ENCODE measurements around the gene MAN1C1.
"Not testable (repeated sequence)": the region's sequence is repeated elsewhere in the genome, so short reads cannot be mapped to it uniquely, and the experiment has no call there.

Gene MAN1C1

GRCh38 chr1:25629836-25630235, 13.2 kb downstream of the MAN1C1 start:
- TF ChIP-seq CTCF (IDR thresholded peaks at IDR 0.05; ENCODE audit: borderline replicate concordance, insufficient read depth, low read depth, low read length) = no peak
- H3K4me3 ChIP-seq (ENCODE audit: low read depth, low read length) = no peak overlapping the region

GRCh38 chr1:25631750-25632485, 15.3 kb downstream of the MAN1C1 start:
- TF ChIP-seq CTCF (IDR thresholded peaks at IDR 0.05; ENCODE audit: borderline replicate concordance, insufficient read depth, low read depth, low read length) = no peak
- no peak overlapping the region for H3K4me3 ChIP-seq (ENCODE audit: low read depth, low read length)

- no peak for TF ChIP-seq CTCF (IDR thresholded peaks at IDR 0.05; ENCODE audit: borderline replicate concordance, insufficient read depth, low read depth, low read length)
- no peak overlapping the region for H3K4me3 ChIP-seq (ENCODE audit: low read depth, low read length)
Observed at GRCh38 chr1:25634066-25634465, 17.5 kb downstream of the MAN1C1 start.

GRCh38 chr1:25634896-25635295, 18.3 kb downstream of the MAN1C1 start:
- no peak overlapping the region for H3K4me3 ChIP-seq (ENCODE audit: low read depth, low read length)
- no peak for TF ChIP-seq CTCF (IDR thresholded peaks at IDR 0.05; ENCODE audit: borderline replicate concordance, insufficient read depth, low read depth, low read length)

- not testable (repeated sequence) for H3K4me3 ChIP-seq (ENCODE audit: low read depth, low read length)
Observed at GRCh38 chr1:25636141-25636540, 19.6 kb downstream of the MAN1C1 start.

GRCh38 chr1:25640646-25641328, 24.2 kb downstream of the MAN1C1 start:
- no peak overlapping the region for H3K4me3 ChIP-seq (ENCODE audit: low read depth, low read length)
- TF ChIP-seq CTCF (IDR thresholded peaks at IDR 0.05; ENCODE audit: borderline replicate concordance, insufficient read depth, low read depth, low read length) = no peak

- H3K4me3 ChIP-seq (ENCODE audit: low read depth, low read length) = no peak overlapping the region
- no peak for TF ChIP-seq CTCF (IDR thresholded peaks at IDR 0.05; ENCODE audit: borderline replicate concordance, insufficient read depth, low read depth, low read length)
Observed at GRCh38 chr1:25641329-25641725, 24.7 kb downstream of the MAN1C1 start.

All from GM12875 (cell line).